ENCODE data around the gene RNF151.

RNF151 gene

GRCh38 chr16:1946495-1947368, 19.9 kb upstream of the RNF151 start:
- Histone ChIP-seq H3K79me1 (ENCODE audit: low read length) (peaks cover 7% of the 10 kb centered on the region), H2AFZ (ENCODE audit: insufficient read depth, low read length, poor library complexity) (no peak overlapping the region), H3K14ac (ENCODE audit: low read length) (no peak overlapping the region), H3K27ac (ENCODE audit: low read depth, low read length) (no peak overlapping the region), H3K79me2 (ENCODE audit: control insufficient read depth, insufficient read depth, low read length, poor library complexity) (peaks cover 3% of the 10 kb centered on the region), H2AK5ac (ENCODE audit: low read length) (no peak overlapping the region), H3K18ac (ENCODE audit: low read length) (no peak overlapping the region), H3K9ac (ENCODE audit: low read length) (no peak overlapping the region), H3K9me3 (ENCODE audit: insufficient read depth, low read depth, low read length) (peaks cover 10% of the 10 kb centered on the region), H3K27me3 (ENCODE audit: insufficient read depth, low read length) (no peaks in the 10 kb centered on the region), H4K12ac (ENCODE audit: low read depth, low read length) (no peak overlapping the region), H3K36me3 (ENCODE audit: control insufficient read depth in 1 of 2, insufficient read depth in 2 of 2, low read length in 2 of 2) (no peaks in the 10 kb centered on the region), H4K91ac (ENCODE audit: low read depth, low read length) (no peak overlapping the region), H3K4me1 (ENCODE audit: control insufficient read depth in 1 of 2, insufficient read depth in 2 of 2, low read length in 2 of 2) (peaks cover 6 to 12% of the 10 kb centered on the region in 2 experiments), H3K4me2 (ENCODE audit: low read length) (no peak overlapping the region), H4K8ac (ENCODE audit: low read depth, low read length) (no peak overlapping the region), H3K23ac (ENCODE audit: low read length) (no peak overlapping the region), H3K4ac (ENCODE audit: low read depth, low read length) (no peak overlapping the region), H2BK120ac (ENCODE audit: insufficient read depth, low read length, poor library complexity) (no peak overlapping the region), H2BK12ac (ENCODE audit: low read length) (no peak overlapping the region), H2BK5ac (ENCODE audit: low read depth, low read length, poor library complexity) (no peak overlapping the region), H3K4me3 (ENCODE audit: low read depth, low read length) (no peak overlapping the region)
- no CpG with 5 or more reads among the region's 38 CpGs for WGBS (ENCODE audit: extremely low coverage, insufficient coverage, insufficient read length)
- no peak for DNase-seq

GRCh38 chr16:1947369-1947670, 19.3 kb upstream of the RNF151 start:
- Histone ChIP-seq H3K27me3 (ENCODE audit: insufficient read depth, low read length) (no peaks in the 10 kb centered on the region), H3K4ac (ENCODE audit: low read depth, low read length) (no peak overlapping the region), H2AK5ac (ENCODE audit: low read length) (no peak overlapping the region), H3K14ac (ENCODE audit: low read length) (no peak overlapping the region), H3K36me3 (ENCODE audit: control insufficient read depth in 1 of 2, insufficient read depth in 2 of 2, low read length in 2 of 2) (no peaks in the 10 kb centered on the region), H4K91ac (ENCODE audit: low read depth, low read length) (no peak overlapping the region), H3K4me2 (ENCODE audit: low read length) (no peak overlapping the region), H3K4me1 (ENCODE audit: control insufficient read depth in 1 of 2, insufficient read depth in 2 of 2, low read length in 2 of 2) (peaks cover 1 to 7% of the 10 kb centered on the region in 2 experiments), H3K79me2 (ENCODE audit: control insufficient read depth, insufficient read depth, low read length, poor library complexity) (peaks cover 3% of the 10 kb centered on the region), H3K4me3 (ENCODE audit: low read depth, low read length) (no peak overlapping the region), H3K9me3 (ENCODE audit: insufficient read depth, low read depth, low read length) (peaks cover 10% of the 10 kb centered on the region), H3K9ac (ENCODE audit: low read length) (no peak overlapping the region), H2BK120ac (ENCODE audit: insufficient read depth, low read length, poor library complexity) (no peak overlapping the region), H2BK5ac (ENCODE audit: low read depth, low read length, poor library complexity) (no peak overlapping the region), H3K79me1 (ENCODE audit: low read length) (peaks cover 7% of the 10 kb centered on the region), H2BK12ac (ENCODE audit: low read length) (no peak overlapping the region), H4K8ac (ENCODE audit: low read depth, low read length) (no peak overlapping the region), H4K12ac (ENCODE audit: low read depth, low read length) (no peak overlapping the region), H3K23ac (ENCODE audit: low read length) (no peak overlapping the region), H2AFZ (ENCODE audit: insufficient read depth, low read length, poor library complexity) (no peak overlapping the region), H3K18ac (ENCODE audit: low read length) (no peak overlapping the region), H3K27ac (ENCODE audit: low read depth, low read length) (no peak overlapping the region)
- DNase-seq: no peak
- no CpG with 5 or more reads among the region's 9 CpGs for WGBS (ENCODE audit: extremely low coverage, insufficient coverage, insufficient read length)

- Histone ChIP-seq H4K12ac (ENCODE audit: low read depth, low read length) (no peak overlapping the region), H3K9me3 (ENCODE audit: insufficient read depth, low read depth, low read length) (peaks cover 10% of the 10 kb centered on the region), H3K27ac (ENCODE audit: low read depth, low read length) (no peak overlapping the region), H4K8ac (ENCODE audit: low read depth, low read length) (no peak overlapping the region), H3K9ac (ENCODE audit: low read length) (no peak overlapping the region), H3K4me2 (ENCODE audit: low read length) (no peak overlapping the region), H2BK5ac (ENCODE audit: low read depth, low read length, poor library complexity) (no peak overlapping the region), H3K79me2 (ENCODE audit: control insufficient read depth, insufficient read depth, low read length, poor library complexity) (no peaks in the 10 kb centered on the region), H2BK12ac (ENCODE audit: low read length) (no peak overlapping the region), H3K18ac (ENCODE audit: low read length) (no peak overlapping the region), H3K27me3 (ENCODE audit: insufficient read depth, low read length) (no peaks in the 10 kb centered on the region), H3K79me1 (ENCODE audit: low read length) (no peaks in the 10 kb centered on the region), H3K14ac (ENCODE audit: low read length) (no peak overlapping the region), H2AFZ (ENCODE audit: insufficient read depth, low read length, poor library complexity) (no peak overlapping the region), H2AK5ac (ENCODE audit: low read length) (no peak overlapping the region), H3K36me3 (ENCODE audit: control insufficient read depth in 1 of 2, insufficient read depth in 2 of 2, low read length in 2 of 2) (no peaks in the 10 kb centered on the region), H2BK120ac (ENCODE audit: insufficient read depth, low read length, poor library complexity) (no peak overlapping the region), H4K91ac (ENCODE audit: low read depth, low read length) (no peak overlapping the region), H3K23ac (ENCODE audit: low read length) (no peak overlapping the region), H3K4me3 (ENCODE audit: low read depth, low read length) (no peak overlapping the region), H3K4me1 (ENCODE audit: control insufficient read depth in 1 of 2, insufficient read depth in 2 of 2, low read length in 2 of 2) (no peaks in the 10 kb centered on the region), H3K4ac (ENCODE audit: low read depth, low read length) (no peak overlapping the region)
- no peak for DNase-seq
- WGBS (ENCODE audit: extremely low coverage, insufficient coverage, insufficient read length): no CpG with 5 or more reads among the region's 11 CpGs
These were observed 17.1 kb upstream of the RNF151 start for GRCh38 chr16:1949507-1949906.

GRCh38 chr16:1950047-1950446, 16.6 kb upstream of the RNF151 start:
- no peaks in the 10 kb centered on the region for H3K27me3 ChIP-seq (ENCODE audit: insufficient read depth, low read length)
- no peak overlapping the region for H3K4ac ChIP-seq (ENCODE audit: low read depth, low read length)
- H2AK5ac ChIP-seq (ENCODE audit: low read length): no peak overlapping the region
- H4K12ac ChIP-seq (ENCODE audit: low read depth, low read length): no peak overlapping the region
- no peak overlapping the region for H4K8ac ChIP-seq (ENCODE audit: low read depth, low read length)
- H2BK12ac ChIP-seq (ENCODE audit: low read length): no peak overlapping the region
- no peak overlapping the region for H3K18ac ChIP-seq (ENCODE audit: low read length)
- peak in 1 of 2 donors; percentile 40 for DNase-seq
- H4K91ac ChIP-seq (ENCODE audit: low read depth, low read length): no peak overlapping the region
- H3K4me2 ChIP-seq (ENCODE audit: low read length): no peak overlapping the region
- no peaks in the 10 kb centered on the region for H3K79me1 ChIP-seq (ENCODE audit: low read length)
- H3K4me3 ChIP-seq (ENCODE audit: low read depth, low read length): no peak overlapping the region
- H2BK120ac ChIP-seq (ENCODE audit: insufficient read depth, low read length, poor library complexity): no peak overlapping the region
- no peak overlapping the region for H3K27ac ChIP-seq (ENCODE audit: low read depth, low read length)
- H3K9ac ChIP-seq (ENCODE audit: low read length): no peak overlapping the region
- no peak overlapping the region for H3K23ac ChIP-seq (ENCODE audit: low read length)
- peaks cover 6% of the 10 kb centered on the region for H3K9me3 ChIP-seq (ENCODE audit: insufficient read depth, low read depth, low read length)
- H3K4me1 ChIP-seq (ENCODE audit: control insufficient read depth in 1 of 2, insufficient read depth in 2 of 2, low read length in 2 of 2): no peaks in the 10 kb centered on the region
- WGBS (ENCODE audit: extremely low coverage, insufficient coverage, insufficient read length): no CpG with 5 or more reads among the region's 7 CpGs
- H3K14ac ChIP-seq (ENCODE audit: low read length): no peak overlapping the region
- no peaks in the 10 kb centered on the region for H3K36me3 ChIP-seq (ENCODE audit: control insufficient read depth in 1 of 2, insufficient read depth in 2 of 2, low read length in 2 of 2)
- no peak overlapping the region for H2BK5ac ChIP-seq (ENCODE audit: low read depth, low read length, poor library complexity)
- H2AFZ ChIP-seq (ENCODE audit: insufficient read depth, low read length, poor library complexity): no peak overlapping the region
- H3K79me2 ChIP-seq (ENCODE audit: control insufficient read depth, insufficient read depth, low read length, poor library complexity): no peaks in the 10 kb centered on the region
